Skin of body (tissue), 2 donors: Measurements from ENCODE around the gene AMACR. TPM values are rescaled to one million over a fixed set of nuclear protein-coding genes. Genes with fewer than 3 reads are reported as not detected.

ENCODE experiments used
- DNase-seq: peaks from one replicate; lab custom pipeline; 2025; lab: John Stamatoyannopoulos, UW
- total RNA-seq: library from RNA; depleted of rRNA; stranded (reverse); fragments of >200 nt; gene quantifications from one replicate; pipeline ENCODE4 v1.2.3, GENCODE V29; 2014

Gene AMACR
- total RNA-seq, result 5.6 TPM

GRCh38 chr5:34007621-34008600 is at the start of gene AMACR:
Gene AMACR, minus strand, starts transcription at chr5:34008050. Its CDS starts 31 bp downstream, at chr5:34008019.
- peak; percentile 97 for DNase-seq

- DNase-seq, result no peak
Observed at GRCh38 chr5:34057569-34057968, 49.7 kb upstream of the AMACR start.

DNA sequence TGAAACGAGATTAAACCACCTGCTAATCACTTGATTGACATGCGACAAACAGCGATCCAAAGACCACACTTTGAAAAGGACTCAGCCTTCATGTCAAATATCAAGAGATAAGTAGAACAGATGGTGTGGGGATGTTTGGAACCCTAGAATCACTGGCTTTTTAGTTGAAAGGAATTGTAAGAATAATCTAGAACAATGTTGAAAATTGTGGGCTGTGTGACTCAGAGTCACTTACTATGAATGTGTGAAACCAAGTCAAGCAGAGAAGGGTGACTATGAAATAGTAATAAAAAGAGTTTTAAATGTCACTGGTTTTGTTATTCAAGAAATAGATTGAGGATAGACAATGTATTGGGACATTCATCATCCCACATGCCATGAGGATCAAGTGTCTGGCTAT is 49.3 kb upstream of the AMACR start:
- no peak for DNase-seq

- no peak for DNase-seq
Observed at GRCh38 chr5:34055667-34056066, 47.8 kb upstream of the AMACR start.

DNA sequence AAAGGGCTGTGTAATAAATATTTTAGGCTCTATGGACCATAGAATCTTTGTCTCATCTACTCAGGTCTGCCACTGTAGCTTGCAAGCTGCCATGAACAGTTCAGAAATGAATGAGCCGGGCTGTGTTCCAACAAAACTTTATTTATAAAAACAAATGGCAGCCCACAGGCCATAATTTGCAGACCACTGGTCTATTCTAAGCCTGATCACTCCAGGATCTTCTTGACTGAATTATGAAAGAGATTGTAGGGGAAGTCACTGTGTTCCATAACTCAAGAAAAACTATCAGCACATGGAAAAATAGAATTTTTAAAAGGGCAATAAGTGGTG is 46.5 kb upstream of the AMACR start:
- no peak for DNase-seq

- DNase-seq, result no peak
Observed at GRCh38 chr5:34053571-34054399, 45.9 kb upstream of the AMACR start.

GRCh38 chr5:34053133-34053532 is 45.3 kb upstream of the AMACR start:
- peak; percentile 73 for DNase-seq

- no peak for DNase-seq
Observed at GRCh38 chr5:34051374-34051980, 43.6 kb upstream of the AMACR start.

GRCh38 chr5:34047774-34048572 is 40.1 kb upstream of the AMACR start:
- no peak for DNase-seq

- DNase-seq, result no peak
Observed at GRCh38 chr5:34047143-34047542, 39.3 kb upstream of the AMACR start.

- DNase-seq, result no peak
Observed at GRCh38 chr5:34045996-34046395, 38.1 kb upstream of the AMACR start.

DNA sequence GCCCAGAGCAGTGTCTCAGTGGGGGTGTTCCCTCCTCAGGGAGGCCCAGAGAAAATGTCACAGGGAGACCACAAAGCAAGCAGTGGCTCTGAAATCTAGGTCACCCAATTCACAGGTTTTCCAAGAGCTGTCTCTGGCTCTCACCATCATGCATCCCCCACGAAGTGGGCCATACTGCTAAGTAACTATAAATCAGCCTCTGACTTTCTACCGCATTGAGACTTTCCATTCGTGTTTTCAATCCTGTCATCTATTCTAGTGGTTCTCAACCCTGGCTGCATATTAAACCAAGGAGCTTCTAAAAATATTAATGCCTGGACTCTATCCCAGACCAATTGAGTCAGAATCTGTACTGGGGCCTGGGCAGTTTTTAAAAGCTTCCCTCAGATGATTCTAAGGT is 37.2 kb upstream of the AMACR start:
- no peak for DNase-seq

DNA sequence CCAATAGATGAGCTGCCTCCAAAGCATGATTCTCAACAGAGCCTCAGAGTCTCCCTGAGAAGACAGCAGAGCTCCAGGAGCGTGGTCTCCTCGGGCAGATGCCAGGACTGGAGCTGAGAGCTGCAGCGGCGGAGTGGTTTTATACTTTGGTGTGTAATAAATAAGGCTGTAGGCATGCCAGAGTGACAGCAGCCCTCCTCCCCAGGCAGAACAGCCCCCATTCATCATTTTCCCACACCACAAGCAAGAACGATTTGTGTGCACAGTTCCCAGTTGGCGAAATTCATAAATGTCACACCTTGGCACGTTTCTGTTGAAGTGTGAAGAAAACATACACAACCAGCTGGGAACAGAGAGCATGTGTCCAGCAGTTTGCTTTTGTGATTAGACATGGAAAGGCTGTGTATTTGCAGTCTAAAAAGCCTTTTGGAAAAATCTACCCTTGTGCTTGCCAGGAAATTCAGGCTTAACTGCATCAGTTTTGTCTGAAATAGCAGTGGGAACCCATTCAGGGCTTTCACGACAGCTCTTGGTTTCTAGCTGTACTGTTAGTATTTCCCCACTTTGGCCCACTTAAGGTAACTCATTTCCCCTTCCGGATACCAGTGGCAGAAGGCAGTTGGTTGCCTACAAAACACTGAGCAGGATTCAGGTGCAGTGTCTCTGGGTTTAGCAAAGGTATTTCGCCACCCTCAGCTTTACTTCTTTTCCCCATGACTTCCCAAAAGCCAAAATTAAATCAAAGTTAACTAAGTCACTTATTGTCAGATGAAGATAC is 35.4 kb upstream of the AMACR start, which contains the start of gene C1QTNF3:
Gene C1QTNF3 (minus strand): TSS at position 115 of the 778 bp plus-strand sequence. CDS start 88 bp downstream, at position 27.
- DNase-seq, result peak; percentile 67

- peak; percentile 16 for DNase-seq
Observed at GRCh38 chr5:34042321-34042720, 34.5 kb upstream of the AMACR start.

DNA sequence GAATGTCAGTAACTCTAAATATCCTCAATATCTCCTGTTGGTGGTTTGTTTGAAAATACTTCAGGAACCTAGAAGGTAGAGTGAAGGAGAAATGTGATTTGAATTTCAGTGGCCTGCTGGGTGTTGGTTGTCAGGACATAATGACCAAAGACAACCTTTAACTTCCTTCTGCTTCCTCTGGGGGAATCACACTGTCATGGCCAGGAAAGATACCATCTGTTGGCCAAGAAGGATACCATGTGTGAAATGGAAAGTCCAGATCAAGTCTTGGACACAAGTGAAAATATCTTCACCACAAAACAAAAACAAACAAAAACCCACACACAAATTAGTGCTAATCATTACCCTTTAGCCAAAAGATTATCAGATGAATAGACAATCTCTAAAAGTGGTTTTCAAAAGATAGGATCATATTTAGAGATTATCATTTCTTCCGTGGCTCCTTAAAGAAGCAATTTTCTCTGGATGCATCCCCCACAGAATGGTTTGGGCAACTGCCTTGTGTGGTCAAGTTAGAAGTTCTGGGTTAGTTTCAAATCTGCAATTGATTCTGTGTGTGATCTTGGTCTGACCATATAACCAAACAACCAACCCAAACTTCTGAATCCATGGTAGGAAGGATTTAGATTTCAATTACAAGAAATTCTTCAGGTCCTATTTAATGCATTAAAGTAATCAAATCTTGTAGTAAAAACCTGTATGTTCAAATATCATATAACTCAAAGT is 33.6 kb upstream of the AMACR start:
- no peak for DNase-seq

- no peak for DNase-seq
Observed at GRCh38 chr5:34040472-34040871, 32.6 kb upstream of the AMACR start.

GRCh38 chr5:34039398-34040157 is 31.7 kb upstream of the AMACR start:
- no peak for DNase-seq

DNA sequence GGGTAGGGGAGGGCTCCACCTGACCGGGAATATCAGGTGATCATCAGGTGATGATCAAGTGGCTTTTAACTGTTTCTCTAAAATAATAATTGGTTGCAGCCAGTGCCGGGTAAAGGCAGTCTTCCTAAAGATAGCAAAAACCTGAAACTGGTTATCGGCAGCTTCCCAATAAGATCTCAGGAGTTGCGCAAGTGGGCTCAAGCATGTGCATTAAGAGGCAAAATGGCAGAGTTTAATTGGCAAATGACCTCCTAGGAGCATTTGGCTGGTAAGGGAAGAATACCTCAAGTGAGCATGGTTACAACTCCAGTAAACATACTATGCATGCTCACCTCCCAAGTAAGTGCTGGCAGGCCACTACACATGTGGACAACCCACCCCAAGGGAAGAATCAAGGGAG is 31.0 kb upstream of the AMACR start:
- no peak for DNase-seq

GRCh38 chr5:34038390-34038789 is 30.5 kb upstream of the AMACR start:
- DNase-seq, result no peak
